Panc1 (cell line): ENCODE results near the gene C2orf81. TPM values are rescaled to one million over a fixed set of nuclear protein-coding genes. Genes with fewer than 3 reads are reported as not detected.

ENCODE experiments used
- ATAC-seq: fragments of 200-7000 bp; cut with Tn5 transposase; 2 replicates; pipeline ENCODE4 v1.9.1; 2020; ENCODE audit warnings: mild to moderate bottlenecking, moderate library complexity
- BruUV-seq: library from RNA; stranded (reverse); fragments of 400-500 nt; replicated peaks from 2 replicates; lab custom pipeline; 2021; lab: Mats Ljungman, UMichigan
- CTCF ChIA-PET: fragments of 300-600 bp; sonication (Branson Sonifier 250); formaldehyde crosslinking; loops from one replicate; lab custom pipeline; 2022; ENCODE audit warnings: antibody characterized with exemption; lab: Charles Lee
- POLR2A ChIA-PET: fragments of 300-600 bp; sonication (Branson Sonifier 250); formaldehyde crosslinking; loops from one replicate; lab custom pipeline; 2022; ENCODE audit warnings: antibody characterized with exemption; lab: Charles Lee
- DNase-seq: peaks from one replicate; pipeline ENCODE4 v3.0.0-alpha.2; 2010; ENCODE audit warnings: low read depth, low spot score
- H3K27ac ChIP-seq: 2 replicates; pipeline ENCODE4 v1.5.1; 2011; ENCODE audit warnings: mild to moderate bottlenecking, low read length, inconsistent platforms
- H3K27me3 ChIP-seq: fragments of 200-500 bp; sonication (Bioruptor generic); 2 replicates; pipeline ENCODE4 v1.6.0; 2014; ENCODE audit warnings: low read length, inconsistent platforms; ENCODE audit not compliant: control insufficient read depth, insufficient read depth
- H3K36me3 ChIP-seq: fragments of 200-500 bp; sonication (Bioruptor generic); 2 replicates; pipeline ENCODE4 v1.5.1; 2014; ENCODE audit warnings: inconsistent platforms, mild to moderate bottlenecking, low read length, moderate library complexity; ENCODE audit not compliant: control insufficient read depth, insufficient read depth
- H3K4me1 ChIP-seq: 2 replicates; pipeline ENCODE4 v1.5.1; 2011; ENCODE audit warnings: inconsistent platforms, mild to moderate bottlenecking, low read length, moderate library complexity; ENCODE audit not compliant: control insufficient read depth, insufficient read depth
- H3K4me3 ChIP-seq, 2 experiments: 2 replicates each; pipeline ENCODE4 v1.5.1; 2011 to 2012; ENCODE audit warnings: low read depth in 2 of 2, low read length in 2 of 2, mild to moderate bottlenecking in 2 of 2, inconsistent platforms in 1 of 2, moderate library complexity in 1 of 2
- H3K9me3 ChIP-seq: fragments of 200-500 bp; sonication (Bioruptor generic); 2 replicates; pipeline ENCODE4 v1.5.1; 2014; ENCODE audit warnings: low read depth, mild to moderate bottlenecking, inconsistent platforms, low read length, moderate library complexity; ENCODE audit not compliant: control insufficient read depth, insufficient read depth
- POLR2AphosphoS5 ChIP-seq: IDR thresholded peaks from 2 replicates; pipeline ENCODE4 v1.6.1; 2012; ENCODE audit warnings: mild to moderate bottlenecking, low read depth, low read length, moderate library complexity
- REST ChIP-seq, 2 experiments: IDR thresholded peaks; 2 replicates each; pipeline ENCODE4 v1.6.1; 2011 to 2012; ENCODE audit warnings: low read depth in 2 of 2, control low read depth in 1 of 2, low read length in 1 of 2, mild to moderate bottlenecking in 1 of 2, moderate library complexity in 1 of 2; ENCODE audit not compliant: insufficient read depth in 1 of 2
- SIN3A ChIP-seq: IDR thresholded peaks from 2 replicates; pipeline ENCODE4 v1.6.1; 2012; ENCODE audit warnings: low read depth, mild to moderate bottlenecking, low read length, moderate library complexity, borderline replicate concordance; ENCODE audit not compliant: insufficient read depth
- TCF7L2 ChIP-seq: IDR thresholded peaks from 2 replicates; pipeline ENCODE4 v1.6.1; 2011; ENCODE audit warnings: mild to moderate bottlenecking, low read depth, low read length, inconsistent platforms
- in situ Hi-C: cut with HindIII; loops from 2 replicates; pipeline ENCODE4 v1.10.0; 2016; ENCODE audit warnings: low sequenced_read_pairs, low pct_unique_long_range_greater_than_20kb
- intact Hi-C: fragments of 100-400 bp; cut with micrococcal nuclease; formaldehyde crosslinking; loops from one replicate; pipeline ENCODE4 v1.10.0; 2022; ENCODE audit not compliant: unreplicated experiment
- total RNA-seq: library from RNA; stranded (reverse); gene quantifications from one replicate; pipeline ENCODE4 v1.2.1, GENCODE V29; 2021; ENCODE audit not compliant: unreplicated experiment
- TF ChIP-seq, protein P1 (sequence below): fragments of 450-650 bp; IDR thresholded peaks from 2 replicates; pipeline ENCODE4 v1.5.1; 2017; ENCODE audit warnings: mild to moderate bottlenecking

The C2orf81 gene
- total RNA-seq, 1 experiment from 2014 or later = 3.9 TPM

GRCh38 chr2:74414881-74415761 lies 6.3 kb downstream of the C2orf81 start:
- Histone ChIP-seq H3K27ac (no peak overlapping the region), H3K4me1 (no peaks in the 10 kb centered on the region), H3K4me3 (no peak overlapping the region), H3K36me3 (no peaks in the 10 kb centered on the region), H3K9me3 (no peaks in the 10 kb centered on the region), H3K27me3 (no peaks in the 10 kb centered on the region)
- in situ Hi-C loops = no loop called here
- TF ChIP-seq, protein P1, sequence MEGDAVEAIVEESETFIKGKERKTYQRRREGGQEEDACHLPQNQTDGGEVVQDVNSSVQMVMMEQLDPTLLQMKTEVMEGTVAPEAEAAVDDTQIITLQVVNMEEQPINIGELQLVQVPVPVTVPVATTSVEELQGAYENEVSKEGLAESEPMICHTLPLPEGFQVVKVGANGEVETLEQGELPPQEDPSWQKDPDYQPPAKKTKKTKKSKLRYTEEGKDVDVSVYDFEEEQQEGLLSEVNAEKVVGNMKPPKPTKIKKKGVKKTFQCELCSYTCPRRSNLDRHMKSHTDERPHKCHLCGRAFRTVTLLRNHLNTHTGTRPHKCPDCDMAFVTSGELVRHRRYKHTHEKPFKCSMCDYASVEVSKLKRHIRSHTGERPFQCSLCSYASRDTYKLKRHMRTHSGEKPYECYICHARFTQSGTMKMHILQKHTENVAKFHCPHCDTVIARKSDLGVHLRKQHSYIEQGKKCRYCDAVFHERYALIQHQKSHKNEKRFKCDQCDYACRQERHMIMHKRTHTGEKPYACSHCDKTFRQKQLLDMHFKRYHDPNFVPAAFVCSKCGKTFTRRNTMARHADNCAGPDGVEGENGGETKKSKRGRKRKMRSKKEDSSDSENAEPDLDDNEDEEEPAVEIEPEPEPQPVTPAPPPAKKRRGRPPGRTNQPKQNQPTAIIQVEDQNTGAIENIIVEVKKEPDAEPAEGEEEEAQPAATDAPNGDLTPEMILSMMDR = no peak
- no peak for TF ChIP-seq REST (IDR thresholded peaks at IDR 0.05; ENCODE audit: insufficient read depth in 1 of 2, low read depth in 2 of 2, low read length in 1 of 2)
- no peak for TF ChIP-seq POLR2AphosphoS5
- no peak for TF ChIP-seq TCF7L2
- no peak for TF ChIP-seq SIN3A
- POLR2A ChIA-PET = no interaction called here
- DNase-seq (no peak), ATAC-seq (no peak)
- no TSS peak for BruUV-seq
- CTCF ChIA-PET = no interaction called here
- intact Hi-C loops = no loop called here

GRCh38 chr2:74414441-74414840 lies 7.0 kb downstream of the C2orf81 start:
- POLR2A ChIA-PET = interaction anchor here (0.6 kb wide), 1 partner anchor 582 kb away, joined by 6 read pairs; no protein-coding TSS in a partner anchor
- no TSS peak for BruUV-seq
- intact Hi-C loops = no loop called here
- in situ Hi-C loops = no loop called here
- H3K36me3 ChIP-seq = no peaks in the 10 kb centered on the region
- H3K4me3 ChIP-seq = no peak overlapping the region
- no peaks in the 10 kb centered on the region for H3K9me3 ChIP-seq
- no peaks in the 10 kb centered on the region for H3K4me1 ChIP-seq
- ATAC-seq = no peak
- CTCF ChIA-PET = no interaction called here
- no peaks in the 10 kb centered on the region for H3K27me3 ChIP-seq
- H3K27ac ChIP-seq = no peak overlapping the region
- no peak for TF ChIP-seq SIN3A
- no peak for TF ChIP-seq POLR2AphosphoS5
- no peak for TF ChIP-seq TCF7L2
- TF ChIP-seq REST (IDR thresholded peaks at IDR 0.05; ENCODE audit: insufficient read depth in 1 of 2, low read depth in 2 of 2, low read length in 1 of 2) = no peak
- TF ChIP-seq, protein P1 = no peak
- no peak for DNase-seq
